ENCODE measurements around the gene RAB3IL1. TPM values are rescaled to one million over a fixed set of nuclear protein-coding genes. Genes with fewer than 3 reads are reported as not detected.
A peak's percentile ranks its signal among the peaks of the same experiment; 100 is the strongest.

RAB3IL1 gene
- total and polyA plus RNA-seq, 9 of the 15 experiments (the other 6 are each of a cell fraction or from before 2014, with no cell fraction given), result 0.15 to 42.6 (median 15.5) TPM

DNA sequence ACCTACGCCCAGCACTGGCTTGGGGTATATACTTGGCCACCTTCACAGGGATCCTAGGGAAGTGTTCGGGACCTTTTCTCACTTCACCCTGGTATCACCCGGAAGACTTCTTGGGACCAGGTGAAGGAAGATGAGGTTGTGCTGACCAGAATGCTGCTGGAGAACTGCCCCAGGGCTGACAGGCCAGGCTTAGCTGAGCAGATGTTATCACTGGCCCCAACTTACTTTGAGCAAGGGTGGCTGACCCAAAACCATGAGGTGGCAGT, 45.6 kb upstream of the RAB3IL1 start (continued):
- TF ChIP-seq, protein P1, sequence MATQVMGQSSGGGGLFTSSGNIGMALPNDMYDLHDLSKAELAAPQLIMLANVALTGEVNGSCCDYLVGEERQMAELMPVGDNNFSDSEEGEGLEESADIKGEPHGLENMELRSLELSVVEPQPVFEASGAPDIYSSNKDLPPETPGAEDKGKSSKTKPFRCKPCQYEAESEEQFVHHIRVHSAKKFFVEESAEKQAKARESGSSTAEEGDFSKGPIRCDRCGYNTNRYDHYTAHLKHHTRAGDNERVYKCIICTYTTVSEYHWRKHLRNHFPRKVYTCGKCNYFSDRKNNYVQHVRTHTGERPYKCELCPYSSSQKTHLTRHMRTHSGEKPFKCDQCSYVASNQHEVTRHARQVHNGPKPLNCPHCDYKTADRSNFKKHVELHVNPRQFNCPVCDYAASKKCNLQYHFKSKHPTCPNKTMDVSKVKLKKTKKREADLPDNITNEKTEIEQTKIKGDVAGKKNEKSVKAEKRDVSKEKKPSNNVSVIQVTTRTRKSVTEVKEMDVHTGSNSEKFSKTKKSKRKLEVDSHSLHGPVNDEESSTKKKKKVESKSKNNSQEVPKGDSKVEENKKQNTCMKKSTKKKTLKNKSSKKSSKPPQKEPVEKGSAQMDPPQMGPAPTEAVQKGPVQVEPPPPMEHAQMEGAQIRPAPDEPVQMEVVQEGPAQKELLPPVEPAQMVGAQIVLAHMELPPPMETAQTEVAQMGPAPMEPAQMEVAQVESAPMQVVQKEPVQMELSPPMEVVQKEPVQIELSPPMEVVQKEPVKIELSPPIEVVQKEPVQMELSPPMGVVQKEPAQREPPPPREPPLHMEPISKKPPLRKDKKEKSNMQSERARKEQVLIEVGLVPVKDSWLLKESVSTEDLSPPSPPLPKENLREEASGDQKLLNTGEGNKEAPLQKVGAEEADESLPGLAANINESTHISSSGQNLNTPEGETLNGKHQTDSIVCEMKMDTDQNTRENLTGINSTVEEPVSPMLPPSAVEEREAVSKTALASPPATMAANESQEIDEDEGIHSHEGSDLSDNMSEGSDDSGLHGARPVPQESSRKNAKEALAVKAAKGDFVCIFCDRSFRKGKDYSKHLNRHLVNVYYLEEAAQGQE (IDR thresholded peaks at IDR 0.05; ENCODE audit: borderline replicate concordance), result no peak
- TF ChIP-seq, protein P1 (CRISPR knock-in tag; IDR thresholded peaks at IDR 0.05; ENCODE audit: low read depth), result peak; percentile 73
- 0 out of 2 replicates have a peak, but pooled peaks have one; percentile 6 for TF ChIP-seq E2F3 (CRISPR knock-in tag; IDR thresholded peaks at IDR 0.05)
- 0 out of 2 replicates have a peak, but pooled peaks have one; percentile 12 for TF ChIP-seq MTA1 (IDR thresholded peaks at IDR 0.05; ENCODE audit: borderline replicate concordance)
- TF ChIP-seq ZNF3 (CRISPR knock-in tag; IDR thresholded peaks at IDR 0.05), result no peak; the same call in 1 of the 2 replicates
- TF ChIP-seq GATA2 (CRISPR knock-in tag; IDR thresholded peaks at IDR 0.05), result peak; percentile 81; the same call in 1 of the 2 replicates
- TF ChIP-seq YY1 (IDR thresholded peaks at IDR 0.05; ENCODE audit: borderline replicate concordance in 1 of 3, control insufficient read depth in 1 of 3, extremely low read depth in 1 of 3, insufficient read depth in 3 of 3, insufficient read length in 1 of 3, insufficient replicate concordance in 2 of 3, low read depth in 1 of 3, low read length in 2 of 3), result no peak
- no peak for TF ChIP-seq CSDE1 (IDR thresholded peaks at IDR 0.05)
- TF ChIP-seq ZNF764 (CRISPR knock-in tag; IDR thresholded peaks at IDR 0.05; ENCODE audit: low read depth), result peak; percentile 46; the same call in 1 of the 2 replicates
- TF ChIP-seq NONO (IDR thresholded peaks at IDR 0.05; ENCODE audit: low read depth in 2 of 2, low read length in 1 of 2), result 0 out of 4 replicates have a peak, but pooled peaks of 1 of the 2 experiments have one; percentile 53
- TF ChIP-seq NEUROD1 (IDR thresholded peaks at IDR 0.05; ENCODE audit: borderline replicate concordance, low read depth, low read length, partially characterized antibody), result no peak
- TF ChIP-seq, protein P2, sequence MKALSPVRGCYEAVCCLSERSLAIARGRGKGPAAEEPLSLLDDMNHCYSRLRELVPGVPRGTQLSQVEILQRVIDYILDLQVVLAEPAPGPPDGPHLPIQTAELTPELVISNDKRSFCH (CRISPR knock-in tag; IDR thresholded peaks at IDR 0.05), result no peak
- TF ChIP-seq, protein P2 (tag; IDR thresholded peaks at IDR 0.05), result peak; percentile 63; the same call in 1 of the 2 replicates
- TF ChIP-seq ZNF431 (CRISPR knock-in tag; IDR thresholded peaks at IDR 0.05), result 0 out of 2 replicates have a peak, but pooled peaks have one; percentile 31
- no peak for TF ChIP-seq ATF1 (CRISPR knock-in tag; IDR thresholded peaks at IDR 0.05)
- TF ChIP-seq ATF1 (tag; IDR thresholded peaks at IDR 0.05), result 0 out of 2 replicates have a peak, but pooled peaks have one; percentile 25
- 0 out of 2 replicates have a peak, but pooled peaks have one; percentile 66 for TF ChIP-seq ZBTB17 (CRISPR knock-in tag; IDR thresholded peaks at IDR 0.05)
- 0 out of 2 replicates have a peak, but pooled peaks have one; percentile 7 for TF ChIP-seq TEAD4 (IDR thresholded peaks at IDR 0.05; ENCODE audit: low read length)
- TF ChIP-seq TEAD4 (CRISPR knock-in tag; IDR thresholded peaks at IDR 0.05; ENCODE audit: borderline replicate concordance), result no peak
- TF ChIP-seq NFXL1 (CRISPR knock-in tag; IDR thresholded peaks at IDR 0.05), result peak; percentile 10; the same call in 1 of the 2 replicates
- 0 out of 4 replicates have a peak, but pooled peaks of 1 of the 2 experiments have one; percentile 10 for TF ChIP-seq HDAC1 (IDR thresholded peaks at IDR 0.05)
- TF ChIP-seq BCOR (IDR thresholded peaks at IDR 0.05), result no peak
- no peak for TF ChIP-seq ZSCAN29 (IDR thresholded peaks at IDR 0.05)
- TF ChIP-seq ZNF717 (CRISPR knock-in tag; IDR thresholded peaks at IDR 0.05), result 0 out of 2 replicates have a peak, but pooled peaks have one; percentile 60

Data from K562 (cell line).